Heart left ventricle (tissue), 13 donors: ENCODE results near the gene RPS6KA5.
A peak's percentile ranks its signal among the peaks of the same experiment; 100 is the strongest.

Experiments used
- CTCF ChIP-seq, 12 donors: fragments of 200-600 bp; sonication (generic) in 4 of 12; IDR thresholded peaks; one replicate each; pipeline versions ENCODE4 v1.5.0 to v1.8.0; 2018 to 2022; ENCODE audit warnings: antibody characterized with exemption in 12 of 12, mild to moderate bottlenecking in 5 of 12
- POLR2A ChIP-seq, 2 donors: fragments of 450-650 bp; IDR thresholded peaks; one replicate each; pipeline ENCODE4 v1.6.1; 2017; ENCODE audit warnings: antibody characterized with exemption in 2 of 2, mild to moderate bottlenecking in 2 of 2, moderate library complexity in 2 of 2
- donor health status: ischemic (EF 13 %, LVEDD 7.1; RV severe dilation, severe dysfunction).
- donor health status: DM: no; HTN: yes; CAD: no.
- donor health status: DM: no; HTN: no; CAD: no.
- donor health status: ischemic (EF 25% LVEDD 6.9; RV normal size, moderate dysfunction).
- donor health status: ischemic (EF 25% LVEDD 5.7; RV mildly dilated, moderate dysfunction).
- donor health status: ischemic (EF 35%, LVEDD 5.7; RV mildly dilated, moderate dysfunction).
- donor health status: nonischemic (EF 11% LVEDD 7.7; RV severe dilation, severe dysfunction).
- donor health status: DM: yes; HTN: yes; CAD: no.
- donor health status: PGD.
- donor health status: ischemic (EF 29% LVEDD 5.4; RV normal size, mild dysfunction).
- donor health status: nonischemic (EF 23%, LVEDD 6.1; RV moderate dilation, normal function).

- TF ChIP-seq CTCF (IDR thresholded peaks at IDR 0.05) (peak in 7 of 12 donors; percentile 3 to 37 (median 24)), POLR2A (IDR thresholded peaks at IDR 0.05) (peak in 1 of 2 donors; percentile 84)
Observed at GRCh38 chr14:91060351-91061055, at the start of gene RPS6KA5.
